Brain microvascular endothelial cell (primary cell): Measurements from ENCODE around the gene ORM2.

Experiments
- DNase-seq: peaks from one replicate; pipeline ENCODE4 v3.0.0-alpha.2; 2020
- H3K27ac ChIP-seq: fragments of 250-450 bp; sonication (Bioruptor Pico); 2 replicates; pipeline ENCODE4 v1.5.1; 2020; ENCODE audit warnings: mild to moderate bottlenecking, moderate library complexity
- H3K27me3 ChIP-seq: fragments of 250-450 bp; sonication (Bioruptor Pico); replicated peaks from 2 replicates; pipeline ENCODE4 v1.5.1; 2020; ENCODE audit warnings: mild to moderate bottlenecking
- H3K36me3 ChIP-seq: fragments of 250-450 bp; sonication (Bioruptor Pico); replicated peaks from 2 replicates; pipeline ENCODE4 v1.5.1; 2020; ENCODE audit warnings: mild to moderate bottlenecking
- H3K4me3 ChIP-seq: 2 replicates; pipeline ENCODE4 v1.5.1; 2011; ENCODE audit warnings: low read depth, mild to moderate bottlenecking, control low read depth, low read length, moderate library complexity
- in situ Hi-C: cut with HindIII; loops from 2 replicates; pipeline ENCODE4 v1.10.0; 2017; ENCODE audit warnings: low sequenced_read_pairs, low pct_ligation_motif_present
- TF ChIP-seq, protein P1 (sequence below): IDR thresholded peaks from 2 replicates; pipeline ENCODE4 v1.5.1; 2011; ENCODE audit warnings: low read depth, mild to moderate bottlenecking, moderate library complexity, low read length, control low read depth, inconsistent platforms; ENCODE audit errors: missing control alignments

ORM2 gene

DNA sequence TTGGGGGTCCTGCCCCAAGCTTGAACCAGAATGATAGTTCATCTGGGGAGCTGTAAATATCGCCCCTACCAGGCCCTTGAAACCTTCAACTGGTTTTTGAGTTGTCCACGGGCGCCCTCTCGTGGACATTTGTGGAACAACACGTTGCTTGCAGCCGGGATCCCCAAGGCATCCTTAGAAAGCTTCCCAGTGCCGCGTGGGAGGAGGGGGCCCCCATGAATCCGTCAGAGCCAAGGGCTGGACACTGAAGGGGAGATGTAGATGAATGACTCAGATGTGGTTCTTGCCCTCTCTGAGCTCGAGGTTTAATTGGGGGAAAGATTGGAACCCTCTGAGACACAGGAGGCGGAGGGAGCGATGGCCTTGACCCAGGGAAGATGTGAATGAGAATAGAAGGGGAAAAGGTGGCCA, 38.6 kb upstream of the ORM2 start:
- no peaks in the 10 kb centered on the region for H3K27me3 ChIP-seq
- TF ChIP-seq, protein P1, sequence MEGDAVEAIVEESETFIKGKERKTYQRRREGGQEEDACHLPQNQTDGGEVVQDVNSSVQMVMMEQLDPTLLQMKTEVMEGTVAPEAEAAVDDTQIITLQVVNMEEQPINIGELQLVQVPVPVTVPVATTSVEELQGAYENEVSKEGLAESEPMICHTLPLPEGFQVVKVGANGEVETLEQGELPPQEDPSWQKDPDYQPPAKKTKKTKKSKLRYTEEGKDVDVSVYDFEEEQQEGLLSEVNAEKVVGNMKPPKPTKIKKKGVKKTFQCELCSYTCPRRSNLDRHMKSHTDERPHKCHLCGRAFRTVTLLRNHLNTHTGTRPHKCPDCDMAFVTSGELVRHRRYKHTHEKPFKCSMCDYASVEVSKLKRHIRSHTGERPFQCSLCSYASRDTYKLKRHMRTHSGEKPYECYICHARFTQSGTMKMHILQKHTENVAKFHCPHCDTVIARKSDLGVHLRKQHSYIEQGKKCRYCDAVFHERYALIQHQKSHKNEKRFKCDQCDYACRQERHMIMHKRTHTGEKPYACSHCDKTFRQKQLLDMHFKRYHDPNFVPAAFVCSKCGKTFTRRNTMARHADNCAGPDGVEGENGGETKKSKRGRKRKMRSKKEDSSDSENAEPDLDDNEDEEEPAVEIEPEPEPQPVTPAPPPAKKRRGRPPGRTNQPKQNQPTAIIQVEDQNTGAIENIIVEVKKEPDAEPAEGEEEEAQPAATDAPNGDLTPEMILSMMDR: peak; percentile 85
- no peaks in the 10 kb centered on the region for H3K36me3 ChIP-seq
- no peak overlapping the region for H3K27ac ChIP-seq
- in situ Hi-C loops: no loop called here
- peak; percentile 63 for DNase-seq
- no peak overlapping the region for H3K4me3 ChIP-seq

DNA sequence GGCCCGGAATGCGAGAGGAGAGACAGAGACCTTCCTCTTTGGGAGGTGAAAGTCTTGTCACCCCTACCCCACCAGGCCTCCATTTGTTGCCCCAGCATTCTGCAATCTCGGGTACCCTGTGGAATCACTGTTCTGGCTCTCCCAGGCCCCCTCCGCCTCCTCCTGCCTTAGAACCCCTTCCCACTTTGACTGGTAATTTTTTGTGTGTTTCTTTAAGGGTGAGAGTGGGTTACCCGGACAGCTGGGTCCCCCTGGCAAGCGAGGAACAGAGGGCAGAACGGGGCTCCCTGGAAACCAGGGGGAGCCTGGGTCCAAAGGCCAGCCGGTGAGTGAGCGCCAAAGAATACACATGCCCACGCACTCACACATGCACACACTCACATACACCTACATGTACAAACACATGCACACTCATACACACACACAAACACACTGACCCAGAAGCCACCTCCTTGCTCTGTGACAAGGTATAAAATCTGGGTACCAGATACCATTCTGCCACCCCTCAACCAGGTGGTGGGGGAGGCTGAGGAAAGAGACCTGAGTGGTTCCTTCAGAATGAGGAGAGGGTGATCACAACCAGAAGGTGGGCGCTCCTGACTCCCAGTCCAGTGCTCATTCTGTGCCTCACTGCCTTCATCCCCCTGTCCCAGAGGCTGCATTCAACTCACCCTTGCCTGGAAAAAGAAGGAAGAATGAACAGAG, 37.6 kb upstream of the ORM2 start:
- no peaks in the 10 kb centered on the region for H3K27me3 ChIP-seq

DNA sequence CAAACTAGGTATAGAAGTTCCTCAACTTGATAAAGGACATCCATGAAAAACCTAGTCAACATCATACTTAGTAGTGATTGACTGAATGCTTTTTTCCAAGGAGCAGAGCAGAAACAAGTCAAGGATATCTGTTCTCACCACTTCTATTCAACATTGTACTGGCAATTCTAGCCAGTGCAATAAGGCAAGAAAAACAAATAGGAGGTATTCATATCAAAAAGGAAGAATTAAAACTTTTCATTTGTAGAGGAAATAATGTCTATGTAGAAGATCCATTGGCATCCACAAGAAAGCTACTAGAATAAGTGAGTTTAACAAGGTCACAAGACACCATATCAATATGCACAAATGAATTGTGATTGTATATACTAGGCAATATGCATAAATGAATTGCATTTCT, 35.0 kb upstream of the ORM2 start:
- Histone ChIP-seq H3K4me3 (no peak overlapping the region), H3K36me3 (no peaks in the 10 kb centered on the region), H3K27ac (no peak overlapping the region), H3K27me3 (no peaks in the 10 kb centered on the region)
- TF ChIP-seq, protein P1: no peak
- in situ Hi-C loops: no loop called here
- DNase-seq: no peak

More for the DNA sequence above, 37.6 kb upstream of the ORM2 start:
- Histone ChIP-seq H3K36me3 (no peaks in the 10 kb centered on the region), H3K27ac (no peak overlapping the region), H3K4me3 (no peak overlapping the region)
- in situ Hi-C loops: no loop called here
- DNase-seq: no peak
- TF ChIP-seq, protein P1: no peak

DNA sequence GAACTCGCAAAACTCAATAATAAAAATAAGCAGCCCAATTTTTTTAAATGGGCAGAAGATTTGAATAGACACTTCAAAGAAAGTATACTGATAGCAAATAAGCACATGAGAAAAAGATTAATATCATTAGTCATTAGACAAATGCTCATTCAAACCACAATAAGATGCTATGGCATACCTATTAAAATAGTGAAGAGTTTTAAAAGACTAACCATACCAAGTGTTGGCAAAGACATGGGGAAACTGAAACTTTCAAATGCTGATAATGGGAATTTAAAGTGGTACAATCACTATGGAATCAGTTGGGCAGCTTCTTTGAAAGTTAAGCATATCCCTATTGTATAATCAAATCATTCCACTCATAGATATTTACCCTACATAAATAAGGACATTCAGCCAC, 33.3 kb upstream of the ORM2 start:
- in situ Hi-C loops: no loop called here
- Histone ChIP-seq H3K36me3 (peaks cover 2% of the 10 kb centered on the region), H3K4me3 (no peak overlapping the region), H3K27me3 (no peaks in the 10 kb centered on the region), H3K27ac (no peak overlapping the region)
- DNase-seq: no peak
- TF ChIP-seq, protein P1: no peak

DNA sequence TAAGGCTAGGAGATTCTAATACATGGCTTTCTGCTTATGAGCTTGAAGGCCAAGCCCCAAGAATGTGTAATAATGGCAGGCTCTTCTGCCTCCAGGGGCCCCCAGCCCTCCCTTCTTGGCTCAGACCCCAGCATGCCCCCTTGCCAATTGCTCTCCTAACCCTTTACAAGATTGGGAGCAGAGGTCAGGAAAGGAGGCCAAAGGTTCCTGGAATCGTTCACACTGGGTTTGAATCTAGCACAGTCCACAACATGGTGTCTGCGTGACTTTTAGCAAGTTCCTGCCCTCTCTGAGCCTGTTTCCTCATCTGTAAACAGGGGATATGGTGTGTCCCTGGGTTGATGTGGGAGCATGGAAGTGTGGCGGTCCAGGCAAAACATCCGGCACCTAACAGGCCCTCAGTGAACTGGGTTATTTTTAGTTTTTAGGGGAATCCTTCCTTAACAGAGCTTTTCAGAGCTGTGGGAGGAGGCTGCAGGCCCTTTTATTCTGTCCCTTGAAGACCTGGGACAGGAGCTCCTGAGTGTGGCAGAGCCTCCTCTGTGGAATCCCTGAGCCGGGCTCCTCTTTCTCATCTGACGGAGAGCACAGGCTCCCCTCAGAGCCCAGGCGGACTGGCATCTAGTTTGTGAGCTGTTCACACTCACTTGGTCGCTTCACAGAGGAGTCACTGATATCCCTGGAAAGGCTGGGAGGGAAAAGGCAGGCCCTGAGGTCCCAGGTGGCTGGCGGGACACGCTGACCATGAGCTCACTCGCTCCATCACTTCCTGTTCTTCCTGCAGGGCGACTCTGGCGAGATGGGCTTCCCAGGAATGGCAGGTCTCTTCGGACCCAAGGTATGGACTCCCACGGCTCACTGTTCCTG, 30.1 kb upstream of the ORM2 start:
- H3K27ac ChIP-seq: no peak overlapping the region
- TF ChIP-seq, protein P1: no peak
- in situ Hi-C loops: no loop called here
- peaks cover 2% of the 10 kb centered on the region for H3K36me3 ChIP-seq
- H3K27me3 ChIP-seq: no peaks in the 10 kb centered on the region
- no peak overlapping the region for H3K4me3 ChIP-seq
- no peak for DNase-seq
